Uterus (tissue), 2 donors: ENCODE results near the gene EVA1C.

Source experiments
- POLR2A ChIP-seq, 2 donors: fragments of 450-650 bp; IDR thresholded peaks; one replicate each; pipeline ENCODE4 v1.6.1; 2016; ENCODE audit warnings: antibody characterized with exemption in 2 of 2, mild to moderate bottlenecking in 1 of 2, moderate library complexity in 1 of 2
- TF ChIP-seq, protein P1 (sequence below), 4 experiments: fragments of 200-600 bp in 2 of 4; fragments of 450-650 bp in 2 of 4; sonication (generic) in 2 of 4; IDR thresholded peaks; one replicate each; pipeline ENCODE4 v1.5.1; 2016 to 2019; ENCODE audit warnings: antibody characterized with exemption in 4 of 4, mild to moderate bottlenecking in 2 of 4, moderate library complexity in 1 of 4

DNA sequence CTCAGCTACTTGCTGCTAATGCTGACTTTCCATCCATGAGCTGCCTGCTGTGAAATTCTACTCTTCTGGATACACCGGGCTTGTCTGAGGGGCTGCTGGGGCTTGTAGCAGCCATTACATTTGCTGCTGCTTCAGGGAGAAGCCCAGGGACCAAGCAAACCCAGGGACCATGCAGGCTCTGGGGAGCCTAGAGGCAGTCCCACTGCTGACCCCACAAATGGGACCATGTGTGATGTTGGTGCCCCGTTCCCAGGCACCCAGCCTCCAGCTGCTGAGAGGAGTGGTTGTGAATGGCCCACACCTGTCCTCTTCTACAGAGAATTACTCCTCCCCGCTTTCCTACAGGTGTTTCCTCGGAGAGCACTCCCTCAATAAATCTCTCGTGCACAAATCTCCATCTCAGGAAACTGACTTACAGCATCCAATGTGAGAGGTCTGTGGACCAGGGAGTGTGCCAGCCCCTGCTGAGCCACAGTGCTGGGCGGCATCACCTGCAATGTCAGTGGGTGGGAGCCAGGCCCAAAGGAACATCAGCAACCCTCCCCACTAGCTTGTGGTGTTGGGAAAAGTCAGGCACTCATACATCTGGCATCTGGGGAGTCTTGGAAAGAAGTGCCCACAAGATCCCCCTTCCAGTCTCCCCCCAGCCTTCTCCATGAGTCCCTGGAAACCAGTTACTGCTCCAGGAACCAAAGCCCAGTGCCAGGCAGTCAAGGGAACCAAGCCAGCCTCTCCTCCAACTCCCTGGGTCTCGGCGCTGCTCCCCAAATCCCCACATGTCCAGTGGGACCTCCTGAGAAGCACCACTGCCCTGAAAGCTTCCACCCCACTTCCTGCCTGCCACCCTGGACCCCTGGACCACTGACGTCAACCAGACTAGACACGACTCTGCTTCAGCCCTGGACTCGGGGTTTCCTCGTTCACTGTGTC, 107.7 kb downstream of the EVA1C start:
- TF ChIP-seq POLR2A (IDR thresholded peaks at IDR 0.05): no peak
- TF ChIP-seq, protein P1, sequence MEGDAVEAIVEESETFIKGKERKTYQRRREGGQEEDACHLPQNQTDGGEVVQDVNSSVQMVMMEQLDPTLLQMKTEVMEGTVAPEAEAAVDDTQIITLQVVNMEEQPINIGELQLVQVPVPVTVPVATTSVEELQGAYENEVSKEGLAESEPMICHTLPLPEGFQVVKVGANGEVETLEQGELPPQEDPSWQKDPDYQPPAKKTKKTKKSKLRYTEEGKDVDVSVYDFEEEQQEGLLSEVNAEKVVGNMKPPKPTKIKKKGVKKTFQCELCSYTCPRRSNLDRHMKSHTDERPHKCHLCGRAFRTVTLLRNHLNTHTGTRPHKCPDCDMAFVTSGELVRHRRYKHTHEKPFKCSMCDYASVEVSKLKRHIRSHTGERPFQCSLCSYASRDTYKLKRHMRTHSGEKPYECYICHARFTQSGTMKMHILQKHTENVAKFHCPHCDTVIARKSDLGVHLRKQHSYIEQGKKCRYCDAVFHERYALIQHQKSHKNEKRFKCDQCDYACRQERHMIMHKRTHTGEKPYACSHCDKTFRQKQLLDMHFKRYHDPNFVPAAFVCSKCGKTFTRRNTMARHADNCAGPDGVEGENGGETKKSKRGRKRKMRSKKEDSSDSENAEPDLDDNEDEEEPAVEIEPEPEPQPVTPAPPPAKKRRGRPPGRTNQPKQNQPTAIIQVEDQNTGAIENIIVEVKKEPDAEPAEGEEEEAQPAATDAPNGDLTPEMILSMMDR (IDR thresholded peaks at IDR 0.05): no peak
